ENCODE measurements around the gene HYDIN. TPM values are rescaled to one million over a fixed set of nuclear protein-coding genes. Genes with fewer than 3 reads are reported as not detected.

HYDIN gene
- total RNA-seq, 1 experiment from 2014 or later = 0.35 TPM

GRCh38 chr16:70786020-70786755, 444.3 kb downstream of the HYDIN start:
- CTCF ChIA-PET = interaction anchor here (0.6 kb wide), 1 partner anchor 16 kb away, joined by 4 read pairs; no protein-coding TSS in a partner anchor
- no peaks in the 10 kb centered on the region for H3K4me1 Mint-ChIP-seq (ENCODE audit: insufficient read depth, unreplicated experiment)
- TF ChIP-seq CTCF (IDR thresholded peaks at IDR 0.05; ENCODE audit: unreplicated experiment) = no peak

GRCh38 chr16:70784692-70785555, 445.6 kb downstream of the HYDIN start:
- H3K9me3 Mint-ChIP-seq (ENCODE audit: unreplicated experiment) = no peaks in the 10 kb centered on the region
- CTCF ChIA-PET = interaction anchor here (0.5 to 2.6 kb wide), 3 partner anchors 10 to 455 kb away, joined by 3 to 13 read pairs (median 4); no protein-coding TSS in a partner anchor
- POLR2A ChIA-PET = interaction anchor here (0.6 kb wide), 1 partner anchor 170 kb away, joined by 4 read pairs; no protein-coding TSS in a partner anchor
- H3K36me3 Mint-ChIP-seq (ENCODE audit: insufficient read depth, unreplicated experiment) = peaks cover 46% of the 10 kb centered on the region
- DNase-seq (ENCODE audit: unreplicated experiment) = no peak
- no peak for TF ChIP-seq CTCF (IDR thresholded peaks at IDR 0.05; ENCODE audit: unreplicated experiment)
- intact Hi-C loops (cut with micrococcal nuclease) = no loop called here
- H3K4me3 Mint-ChIP-seq (ENCODE audit: unreplicated experiment) = no peak overlapping the region
- H3K4me1 Mint-ChIP-seq (ENCODE audit: insufficient read depth, unreplicated experiment) = no peaks in the 10 kb centered on the region
- no TSS peak for BruUV-seq (replicated peaks)
- H3K27me3 Mint-ChIP-seq (ENCODE audit: insufficient read depth, unreplicated experiment) = no peaks in the 10 kb centered on the region
- no peak overlapping the region for H3K27ac Mint-ChIP-seq (ENCODE audit: low read depth, unreplicated experiment)

More at GRCh38 chr16:70786020-70786755, 444.3 kb downstream of the HYDIN start:
- H3K27me3 Mint-ChIP-seq (ENCODE audit: insufficient read depth, unreplicated experiment) = no peaks in the 10 kb centered on the region
- intact Hi-C loops (cut with micrococcal nuclease) = no loop called here
- peaks cover 46% of the 10 kb centered on the region for H3K36me3 Mint-ChIP-seq (ENCODE audit: insufficient read depth, unreplicated experiment)
- no peak for DNase-seq (ENCODE audit: unreplicated experiment)
- no peak overlapping the region for H3K4me3 Mint-ChIP-seq (ENCODE audit: unreplicated experiment)
- BruUV-seq (replicated peaks) = no TSS peak
- H3K27ac Mint-ChIP-seq (ENCODE audit: low read depth, unreplicated experiment) = no peak overlapping the region
- H3K9me3 Mint-ChIP-seq (ENCODE audit: unreplicated experiment) = no peaks in the 10 kb centered on the region
- POLR2A ChIA-PET = interaction anchor here (0.9 kb wide), 1 partner anchor 15 kb away, joined by 3 read pairs; no protein-coding TSS in a partner anchor

GRCh38 chr16:70782237-70782636, 448.3 kb downstream of the HYDIN start:
- Mint-ChIP-seq H3K9me3 (ENCODE audit: unreplicated experiment) (no peaks in the 10 kb centered on the region), H3K36me3 (ENCODE audit: insufficient read depth, unreplicated experiment) (peaks cover 60% of the 10 kb centered on the region), H3K27me3 (ENCODE audit: insufficient read depth, unreplicated experiment) (no peaks in the 10 kb centered on the region), H3K4me3 (ENCODE audit: unreplicated experiment) (no peak overlapping the region), H3K27ac (ENCODE audit: low read depth, unreplicated experiment) (no peak overlapping the region), H3K4me1 (ENCODE audit: insufficient read depth, unreplicated experiment) (peaks cover 15% of the 10 kb centered on the region)
- no peak for DNase-seq (ENCODE audit: unreplicated experiment)
- POLR2A ChIA-PET = no interaction called here
- CTCF ChIA-PET = no interaction called here
- intact Hi-C loops (cut with micrococcal nuclease) = no loop called here
- no peak for TF ChIP-seq CTCF (IDR thresholded peaks at IDR 0.05; ENCODE audit: unreplicated experiment)
- BruUV-seq (replicated peaks) = no TSS peak

- no peak overlapping the region for H3K27ac Mint-ChIP-seq (ENCODE audit: low read depth, unreplicated experiment)
- peaks cover 60% of the 10 kb centered on the region for H3K36me3 Mint-ChIP-seq (ENCODE audit: insufficient read depth, unreplicated experiment)
- H3K4me3 Mint-ChIP-seq (ENCODE audit: unreplicated experiment) = no peak overlapping the region
- intact Hi-C loops (cut with micrococcal nuclease) = no loop called here
- POLR2A ChIA-PET = no interaction called here
- CTCF ChIA-PET = interaction anchor here (0.8 kb wide), 2 partner anchors 10 to 14 kb away, joined by 3 read pairs; no protein-coding TSS in a partner anchor
- peaks cover 15% of the 10 kb centered on the region for H3K4me1 Mint-ChIP-seq (ENCODE audit: insufficient read depth, unreplicated experiment)
- TF ChIP-seq CTCF (IDR thresholded peaks at IDR 0.05; ENCODE audit: unreplicated experiment) = no peak
- no peak for DNase-seq (ENCODE audit: unreplicated experiment)
- H3K9me3 Mint-ChIP-seq (ENCODE audit: unreplicated experiment) = no peaks in the 10 kb centered on the region
- no TSS peak for BruUV-seq (replicated peaks)
- H3K27me3 Mint-ChIP-seq (ENCODE audit: insufficient read depth, unreplicated experiment) = no peaks in the 10 kb centered on the region
Measured at GRCh38 chr16:70781800-70782199, 448.7 kb downstream of the HYDIN start.
